Left ventricle myocardium inferior (tissue), 1 donor: ENCODE data around the gene TIMM22. TPM values are rescaled to one million over a fixed set of nuclear protein-coding genes. Genes with fewer than 3 reads are reported as not detected.
"Not testable (repeated sequence)": the region's sequence is repeated elsewhere in the genome, so short reads cannot be mapped to it uniquely, and the experiment has no call there.

ENCODE experiments used
- DNase-seq: peaks from one replicate; pipeline ENCODE4 v3.0.0-alpha.2; 2020
- H3K27ac ChIP-seq: fragments of 200-600 bp; replicated peaks from 2 replicates; pipeline ENCODE4 v1.8.0; 2021
- H3K27me3 ChIP-seq: fragments of 200-600 bp; 2 replicates; pipeline ENCODE4 v1.8.0; 2021; ENCODE audit warnings: low read depth
- H3K36me3 ChIP-seq: fragments of 200-600 bp; 2 replicates; pipeline ENCODE4 v1.8.0; 2021
- H3K4me1 ChIP-seq: fragments of 200-600 bp; 2 replicates; pipeline ENCODE4 v1.8.0; 2021
- H3K4me3 ChIP-seq: fragments of 200-600 bp; 2 replicates; pipeline ENCODE4 v1.8.0; 2021; ENCODE audit warnings: mild to moderate bottlenecking, moderate library complexity
- H3K9me3 ChIP-seq: fragments of 200-600 bp; replicated peaks from 2 replicates; pipeline ENCODE4 v1.8.0; 2021
- intact Hi-C: fragments of 100-400 bp; cut with micrococcal nuclease; formaldehyde crosslinking; loops from one replicate; pipeline ENCODE4 v1.11.0; 2022
- total RNA-seq: library from RNA; stranded (reverse); fragmentation: NEBNext Ultra II Directional; extraction: Animal tissue kit (Norgen Biotek cat#: 25700); gene quantifications from one replicate; pipeline ENCODE4 v1.2.1, GENCODE V29; 2021
- TF ChIP-seq, protein P1 (sequence below): fragments of 200-600 bp; IDR thresholded peaks from 2 replicates; pipeline ENCODE4 v1.8.0; 2021; ENCODE audit warnings: antibody characterized with exemption, mild to moderate bottlenecking, borderline replicate concordance
- donor health status: DM: no; HTN: yes; CAD: no; lungs with severe emphysema.

Gene TIMM22
- total RNA-seq, 1 donor from 2014 or later = 17.6 TPM

DNA sequence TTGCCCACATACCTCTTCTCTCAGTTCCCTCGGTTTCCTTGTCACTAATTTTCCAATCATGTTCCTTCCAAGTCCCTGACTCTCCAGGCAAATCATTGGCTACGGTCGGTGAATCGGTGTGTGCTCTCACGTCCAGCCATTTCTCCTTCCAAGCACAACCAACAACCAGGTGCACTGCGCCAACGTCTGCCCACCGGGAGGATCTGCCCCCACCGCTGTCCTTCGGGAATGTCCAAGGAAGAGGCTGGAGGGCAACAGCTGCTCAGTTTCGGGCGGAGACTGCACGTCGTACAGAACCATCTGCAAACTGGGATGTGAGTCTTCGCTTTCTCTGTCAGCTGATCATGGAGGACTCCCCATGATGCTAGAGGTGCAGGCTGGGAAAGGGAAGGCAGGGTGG lies 9.0 kb upstream of the TIMM22 start:
- no peaks in the 10 kb centered on the region for H3K9me3 ChIP-seq
- no peaks in the 10 kb centered on the region for H3K27me3 ChIP-seq
- no peak overlapping the region for H3K4me3 ChIP-seq
- no peaks in the 10 kb centered on the region for H3K36me3 ChIP-seq
- no peak overlapping the region for H3K27ac ChIP-seq
- TF ChIP-seq, protein P1, sequence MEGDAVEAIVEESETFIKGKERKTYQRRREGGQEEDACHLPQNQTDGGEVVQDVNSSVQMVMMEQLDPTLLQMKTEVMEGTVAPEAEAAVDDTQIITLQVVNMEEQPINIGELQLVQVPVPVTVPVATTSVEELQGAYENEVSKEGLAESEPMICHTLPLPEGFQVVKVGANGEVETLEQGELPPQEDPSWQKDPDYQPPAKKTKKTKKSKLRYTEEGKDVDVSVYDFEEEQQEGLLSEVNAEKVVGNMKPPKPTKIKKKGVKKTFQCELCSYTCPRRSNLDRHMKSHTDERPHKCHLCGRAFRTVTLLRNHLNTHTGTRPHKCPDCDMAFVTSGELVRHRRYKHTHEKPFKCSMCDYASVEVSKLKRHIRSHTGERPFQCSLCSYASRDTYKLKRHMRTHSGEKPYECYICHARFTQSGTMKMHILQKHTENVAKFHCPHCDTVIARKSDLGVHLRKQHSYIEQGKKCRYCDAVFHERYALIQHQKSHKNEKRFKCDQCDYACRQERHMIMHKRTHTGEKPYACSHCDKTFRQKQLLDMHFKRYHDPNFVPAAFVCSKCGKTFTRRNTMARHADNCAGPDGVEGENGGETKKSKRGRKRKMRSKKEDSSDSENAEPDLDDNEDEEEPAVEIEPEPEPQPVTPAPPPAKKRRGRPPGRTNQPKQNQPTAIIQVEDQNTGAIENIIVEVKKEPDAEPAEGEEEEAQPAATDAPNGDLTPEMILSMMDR = no peak
- intact Hi-C loops = no loop called here
- H3K4me1 ChIP-seq = no peaks in the 10 kb centered on the region
- no peak for DNase-seq

DNA sequence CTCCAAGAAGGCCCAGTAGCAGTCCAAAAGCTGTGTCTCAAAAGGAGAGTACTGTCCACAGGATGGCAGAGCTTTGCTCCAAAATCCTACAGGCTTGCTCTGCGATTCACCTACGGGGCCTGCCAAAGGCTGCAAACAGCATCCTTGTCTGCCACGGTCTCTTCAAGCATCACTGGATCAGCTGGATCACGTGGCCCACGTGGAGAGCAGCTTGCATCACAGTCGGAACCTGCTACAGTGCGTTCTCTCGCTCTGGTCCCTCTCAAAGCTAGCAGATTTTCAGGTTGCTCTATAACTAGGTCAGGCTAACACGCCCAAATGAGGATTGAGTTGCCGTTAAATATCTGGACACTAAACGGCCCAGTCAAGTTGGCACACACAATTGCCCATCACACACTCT lies 8.4 kb upstream of the TIMM22 start:
- H3K9me3 ChIP-seq = no peaks in the 10 kb centered on the region
- H3K4me3 ChIP-seq = no peak overlapping the region
- no peaks in the 10 kb centered on the region for H3K4me1 ChIP-seq
- TF ChIP-seq, protein P1 = no peak
- H3K27me3 ChIP-seq = no peaks in the 10 kb centered on the region
- H3K27ac ChIP-seq = no peak overlapping the region
- no peak for DNase-seq
- intact Hi-C loops = no loop called here
- no peaks in the 10 kb centered on the region for H3K36me3 ChIP-seq

DNA sequence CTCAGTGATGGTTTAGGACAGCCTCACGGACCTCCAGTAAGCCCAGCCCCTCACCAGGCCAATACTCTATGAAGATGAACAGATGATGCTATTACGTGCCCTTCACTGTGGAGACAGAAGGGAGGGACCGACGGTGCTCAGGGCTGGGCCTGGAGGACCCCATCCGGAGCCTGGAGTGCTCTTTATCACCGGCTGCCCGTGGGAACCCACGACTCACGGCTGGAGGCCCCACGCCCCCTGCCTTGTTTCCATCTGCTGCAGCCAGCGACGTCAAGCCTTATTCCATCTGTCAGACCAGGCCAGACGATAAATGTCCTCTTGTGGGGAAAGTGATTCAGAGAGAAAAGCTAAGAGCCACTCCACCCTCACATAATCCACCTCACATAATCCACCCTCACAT lies 4.0 kb upstream of the TIMM22 start:
- no peak for DNase-seq
- H3K4me1 ChIP-seq = peaks cover 14% of the 10 kb centered on the region
- no peaks in the 10 kb centered on the region for H3K36me3 ChIP-seq
- H3K27me3 ChIP-seq = no peaks in the 10 kb centered on the region
- H3K9me3 ChIP-seq = no peaks in the 10 kb centered on the region
- H3K27ac ChIP-seq = no peak overlapping the region
- TF ChIP-seq, protein P1 = no peak
- intact Hi-C loops = no loop called here
- no peak overlapping the region for H3K4me3 ChIP-seq

DNA sequence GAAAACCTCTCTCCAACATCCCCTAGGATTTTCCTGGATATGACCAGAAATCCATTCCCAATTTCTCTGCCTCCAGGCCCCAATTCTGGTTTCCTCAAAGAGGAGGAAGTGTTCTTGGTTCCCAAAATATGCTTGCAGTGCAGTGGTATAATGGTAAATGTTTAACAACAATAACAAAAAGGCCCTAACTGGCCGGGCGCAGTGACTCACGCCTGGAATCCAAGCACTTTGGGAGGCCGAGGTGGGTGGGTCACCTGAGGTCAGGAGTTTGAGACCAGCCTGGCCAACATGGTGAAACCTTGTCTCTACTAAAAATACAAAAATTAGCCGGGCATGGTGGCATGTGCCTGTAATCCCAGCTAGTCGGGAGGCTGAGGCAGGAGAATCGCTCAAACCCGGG lies 1.6 kb upstream of the TIMM22 start:
- H3K27me3 ChIP-seq, H3K9me3 ChIP-seq, intact Hi-C loops, H3K27ac ChIP-seq, DNase-seq, H3K4me3 ChIP-seq: not testable (repeated sequence)
- Histone ChIP-seq H3K36me3 (peaks cover 11% of the 10 kb centered on the region), H3K4me1 (peaks cover 37% of the 10 kb centered on the region)

DNA sequence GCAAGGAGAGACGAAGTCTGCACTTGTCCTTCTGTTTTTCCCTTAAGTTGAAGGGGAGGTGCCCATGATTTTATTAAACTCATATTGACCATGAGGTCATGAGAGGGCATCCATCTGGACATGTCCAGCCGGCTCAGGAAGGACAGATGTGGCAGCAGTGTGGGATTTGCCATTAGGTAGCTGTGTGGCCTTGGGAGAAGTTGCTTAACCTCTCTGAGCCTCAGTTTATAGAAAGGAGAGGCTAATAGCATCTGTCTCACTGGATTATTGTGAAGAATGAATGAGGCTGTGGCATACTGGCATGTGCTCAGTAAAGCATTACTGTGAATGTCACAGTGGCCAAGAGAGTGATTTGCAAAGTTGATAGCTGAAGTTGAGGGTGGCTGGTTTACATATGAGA lies 1.2 kb downstream of the TIMM22 start:
- TF ChIP-seq, protein P1 = no peak
- intact Hi-C loops = no loop called here
- Histone ChIP-seq H3K36me3 (peaks cover 28% of the 10 kb centered on the region), H3K4me3 (peak overlapping the region; percentile 96), H3K27ac (peak overlapping the region; percentile 93), H3K4me1 (peaks cover 65% of the 10 kb centered on the region), H3K27me3 (no peaks in the 10 kb centered on the region), H3K9me3 (no peaks in the 10 kb centered on the region)
- DNase-seq = no peak

DNA sequence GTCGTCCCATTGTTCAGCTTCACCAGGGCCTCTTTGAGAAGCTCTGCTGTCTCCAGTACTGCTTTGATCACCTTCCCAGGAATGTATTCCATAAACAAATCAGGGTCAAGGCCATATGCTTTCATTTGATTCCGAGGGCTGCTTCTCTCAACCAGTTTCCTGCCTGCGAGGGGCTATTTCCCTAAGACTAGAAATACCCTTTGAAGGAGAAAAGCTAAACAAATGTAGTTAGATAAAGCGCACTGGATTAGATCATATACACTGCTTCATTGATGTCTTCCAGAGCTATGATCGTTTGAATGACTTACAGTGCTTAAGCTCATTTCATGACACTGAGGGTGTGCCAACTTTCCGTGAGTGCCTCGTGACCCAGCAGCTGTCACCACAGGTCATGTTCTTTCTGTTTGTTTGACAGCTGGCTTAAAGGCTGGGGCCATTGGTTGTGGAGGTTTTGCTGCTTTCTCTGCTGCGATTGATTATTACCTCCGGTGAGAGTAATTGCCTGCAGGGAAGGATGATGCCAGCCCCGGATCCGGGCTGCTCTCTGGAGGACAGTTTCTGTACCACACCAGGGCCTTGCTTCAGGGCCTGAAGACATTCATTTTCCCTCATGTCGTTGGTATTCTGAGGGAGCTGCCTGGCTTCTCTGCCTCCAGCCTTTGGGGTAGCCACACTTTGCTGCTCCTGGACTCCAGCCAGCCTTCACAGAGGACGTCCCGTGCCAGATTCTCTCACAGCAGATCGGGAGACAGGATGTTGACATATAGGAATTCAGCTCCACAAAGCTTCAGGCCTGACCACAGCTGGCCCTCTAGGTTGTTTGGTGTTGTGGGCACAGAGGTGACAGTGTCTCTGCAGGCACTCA lies 3.9 kb downstream of the TIMM22 start:
- DNase-seq = peak; percentile 56
- Histone ChIP-seq H3K9me3 (no peaks in the 10 kb centered on the region), H3K4me3 (no peak overlapping the region), H3K4me1 (peaks cover 92% of the 10 kb centered on the region), H3K27ac (peak overlapping the region; percentile 93), H3K27me3 (no peaks in the 10 kb centered on the region), H3K36me3 (peaks cover 52% of the 10 kb centered on the region)
- TF ChIP-seq, protein P1 = no peak
- intact Hi-C loops = no loop called here
